HG03442 (cell line): ENCODE data around the gene CYP3A7.
"Not testable (repeated sequence)": the region's sequence is repeated elsewhere in the genome, so short reads cannot be mapped to it uniquely, and the experiment has no call there.

Source experiments
- ATAC-seq: cut with Tn5 transposase; IDR thresholded peaks from one replicate; pipeline ENCODE4 v1.9.1; 2021; ENCODE audit warnings: mild to moderate bottlenecking, moderate library complexity; ENCODE audit not compliant: unreplicated experiment

Gene CYP3A7

DNA sequence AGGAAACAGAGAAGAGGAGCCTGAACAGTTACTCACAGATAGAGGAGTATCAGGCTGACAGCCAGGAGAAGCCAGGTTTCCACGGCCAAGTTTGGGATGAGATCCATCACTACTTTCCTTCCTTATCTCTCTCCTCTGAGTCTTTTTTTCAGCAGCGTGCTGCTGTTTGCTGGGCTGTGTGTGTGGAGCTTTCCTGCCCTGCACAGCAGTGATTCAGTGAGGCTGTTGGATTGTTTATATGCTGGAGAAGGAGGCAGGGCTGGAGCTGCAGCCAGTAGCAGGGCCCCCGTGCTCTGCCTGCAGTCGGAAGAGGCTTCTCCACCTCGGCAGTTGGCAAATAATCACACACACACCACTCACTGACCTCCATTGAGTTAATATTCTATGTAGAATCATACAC, at the start of gene CYP3A7:
Gene CYP3A7 (minus strand): TSS at position 210 of the 400 bp plus-strand sequence. CDS start 103 bp downstream, at position 107.
- no peak for ATAC-seq

DNA sequence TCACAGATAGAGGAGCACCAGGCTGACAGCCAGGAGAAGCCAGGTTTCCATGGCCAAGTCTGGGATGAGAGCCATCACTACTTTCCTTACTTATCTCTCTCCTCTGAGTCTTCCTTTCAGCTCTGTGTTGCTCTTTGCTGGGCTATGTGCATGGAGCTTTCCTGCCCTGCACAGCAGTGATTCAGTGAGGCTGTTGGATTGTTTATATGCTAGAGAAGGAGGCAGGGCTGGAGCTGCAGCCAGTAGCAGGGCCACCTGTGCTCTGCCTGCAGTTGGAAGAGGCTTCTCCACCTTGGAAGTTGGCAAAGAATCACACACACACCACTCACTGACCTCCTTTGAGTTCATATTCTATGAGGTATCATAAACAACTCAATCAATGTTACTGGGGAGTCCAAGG, 49.0 kb upstream of the CYP3A7 start, which contains the start of gene CYP3A4:
Gene CYP3A4 (minus strand): TSS at position 178 of the 400 bp plus-strand sequence. CDS start 103 bp downstream, at position 75.
- ATAC-seq: no peak

DNA sequence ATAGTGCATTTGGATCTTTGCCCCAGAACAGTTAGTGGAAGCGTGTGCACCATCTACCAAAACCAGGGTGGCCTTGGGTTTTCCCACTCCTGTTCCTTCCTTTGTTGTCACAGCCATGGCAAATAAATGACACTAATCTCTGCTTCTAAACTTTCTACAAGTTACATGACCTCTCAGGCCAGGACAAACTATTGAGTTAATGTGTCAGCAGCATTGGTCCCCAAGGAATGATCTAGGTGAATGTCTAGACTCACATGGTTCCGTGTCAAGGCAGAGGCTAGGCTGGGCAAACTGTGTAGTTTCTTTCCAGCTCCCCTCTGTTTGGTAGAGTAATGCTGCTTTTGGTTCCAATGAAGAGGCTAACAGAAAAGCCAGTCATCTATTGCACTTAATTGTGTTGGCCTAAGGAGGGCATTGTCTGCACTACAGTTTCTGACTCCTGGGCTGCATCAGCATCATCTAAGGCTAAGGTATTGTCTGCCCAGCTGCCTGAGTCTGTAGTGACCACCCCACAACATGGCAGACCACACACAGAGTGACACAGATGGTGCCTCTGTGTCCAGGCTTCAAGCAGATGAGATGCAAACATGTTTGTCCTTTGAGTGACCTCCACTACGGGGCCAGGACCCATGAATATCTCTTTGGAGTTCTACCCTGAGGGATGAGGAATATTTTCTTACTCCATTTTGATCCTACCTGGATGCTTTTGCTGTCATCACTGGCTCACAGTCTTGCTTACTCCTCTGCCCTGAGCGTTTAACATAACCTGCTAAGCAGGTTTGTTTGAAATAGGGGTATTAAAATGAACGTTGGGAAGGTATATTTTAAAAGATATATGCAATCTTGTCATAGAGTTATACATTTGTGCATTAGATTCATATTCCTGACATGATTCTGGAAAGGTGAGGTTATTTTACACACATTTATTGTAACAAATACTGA, 47.3 kb upstream of the CYP3A7 start:
- ATAC-seq: no peak

DNA sequence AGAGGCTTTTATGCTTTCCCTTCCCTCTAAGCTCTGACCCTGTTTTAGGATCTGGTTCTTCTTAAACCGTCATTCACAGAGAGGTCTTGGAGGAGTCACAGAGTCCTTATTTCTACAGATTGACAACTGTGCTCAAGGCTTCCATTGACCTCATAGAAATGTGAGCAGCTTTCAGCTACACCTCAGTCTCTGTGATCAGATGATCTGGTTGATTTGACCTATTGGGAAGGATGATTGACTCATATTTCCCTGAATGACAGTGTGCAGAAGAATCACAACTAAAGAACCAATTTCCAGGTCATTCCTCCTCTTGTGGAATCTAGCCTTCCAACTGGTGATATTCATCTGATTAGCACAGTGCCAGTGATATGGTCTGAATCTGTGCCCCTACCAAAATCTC, 45.6 kb upstream of the CYP3A7 start:
- ATAC-seq: no peak

DNA sequence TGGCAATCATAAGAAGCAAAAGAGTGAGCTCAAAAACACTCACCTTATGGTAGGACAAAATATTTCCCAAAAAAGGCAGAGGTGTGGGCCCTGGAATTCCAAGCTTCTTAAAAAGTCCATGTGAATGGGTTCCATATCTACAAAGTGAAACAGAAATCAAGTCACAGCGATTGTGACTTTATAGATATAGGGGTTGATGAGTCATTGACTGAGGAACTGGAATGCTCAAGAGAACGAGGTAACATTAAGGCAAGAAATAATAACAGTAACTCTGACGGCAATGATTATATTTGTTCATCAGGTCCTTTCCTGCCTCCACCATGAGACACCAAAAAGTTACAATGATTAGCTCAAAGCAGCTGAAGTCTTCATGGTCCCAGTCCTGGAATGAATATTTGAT, 45.0 kb upstream of the CYP3A7 start:
- ATAC-seq: no peak

DNA sequence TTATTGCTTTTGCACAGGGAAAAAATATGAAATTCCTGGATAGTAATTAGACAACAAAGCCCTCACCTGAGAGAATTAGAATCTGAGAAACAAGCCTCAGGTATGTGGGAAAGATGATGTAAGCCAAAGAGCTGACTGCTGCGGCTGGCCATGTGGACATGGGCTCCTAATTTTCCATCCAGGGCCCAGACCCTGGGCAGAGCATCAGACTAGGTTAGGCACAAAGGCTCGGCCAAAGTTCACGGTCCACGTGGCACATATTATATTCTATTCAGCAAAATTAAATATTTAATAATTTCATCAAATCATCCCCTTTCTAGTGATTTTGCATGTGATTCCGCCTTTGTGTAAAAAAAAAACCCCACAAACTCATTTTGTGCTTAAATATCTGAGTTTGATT, 43.9 kb upstream of the CYP3A7 start:
- no peak for ATAC-seq

DNA sequence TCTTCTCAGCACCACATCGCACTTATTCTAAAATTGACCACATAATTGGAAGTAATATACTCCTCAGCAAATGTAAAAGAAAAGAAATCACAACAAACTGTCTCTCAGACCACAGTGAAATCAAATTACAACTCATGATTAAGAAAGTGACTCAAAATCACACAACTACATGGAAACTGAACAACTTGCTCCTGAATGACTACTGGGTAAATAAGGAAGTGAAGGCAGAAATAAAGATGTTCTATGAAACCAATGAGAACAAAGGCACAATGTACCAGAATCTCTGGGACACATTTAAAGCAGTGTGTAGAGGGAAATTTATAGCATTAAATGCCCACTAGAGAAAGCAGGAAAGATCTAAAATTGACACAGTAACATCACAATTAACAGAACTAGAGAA, 38.4 kb upstream of the CYP3A7 start:
- not testable (repeated sequence) for ATAC-seq

DNA sequence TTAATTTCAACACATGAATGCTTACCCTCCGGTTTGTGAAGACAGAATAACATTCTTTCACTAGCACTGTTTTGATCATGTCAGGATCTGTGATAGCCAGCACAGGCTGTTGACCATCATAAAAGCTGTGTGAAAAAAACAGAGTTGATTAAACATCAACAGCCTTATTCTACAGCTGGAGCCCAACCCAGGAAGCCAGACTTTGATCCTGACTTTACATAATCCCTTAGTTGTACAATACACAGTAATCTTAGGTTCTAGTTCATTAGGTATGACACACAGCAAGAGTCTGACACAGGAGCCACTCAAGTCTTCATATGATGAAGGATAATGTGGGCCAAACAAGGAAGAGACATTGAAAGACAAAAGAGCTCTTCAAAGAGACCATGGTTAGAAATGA, 37.6 kb upstream of the CYP3A7 start:
- no peak for ATAC-seq

DNA sequence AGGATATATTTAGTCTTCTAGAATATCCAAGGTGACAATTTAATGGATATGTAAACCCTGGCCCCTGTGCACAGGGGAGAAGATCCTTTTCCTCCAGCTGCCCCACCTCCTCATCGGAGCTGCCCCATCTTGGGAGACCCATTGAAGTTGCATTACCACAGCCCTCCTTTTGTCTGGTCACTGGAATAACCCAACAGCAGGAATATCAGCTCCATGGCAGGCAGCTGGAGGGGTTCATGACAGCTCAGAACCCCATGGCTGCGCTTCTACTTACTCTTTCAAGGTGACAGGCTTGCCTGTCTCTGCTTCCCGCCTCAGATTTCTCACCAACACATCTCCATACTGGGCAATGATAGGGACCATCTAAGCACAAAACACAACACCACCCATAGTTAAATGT, 34.5 kb upstream of the CYP3A7 start:
- not testable (repeated sequence) for ATAC-seq

DNA sequence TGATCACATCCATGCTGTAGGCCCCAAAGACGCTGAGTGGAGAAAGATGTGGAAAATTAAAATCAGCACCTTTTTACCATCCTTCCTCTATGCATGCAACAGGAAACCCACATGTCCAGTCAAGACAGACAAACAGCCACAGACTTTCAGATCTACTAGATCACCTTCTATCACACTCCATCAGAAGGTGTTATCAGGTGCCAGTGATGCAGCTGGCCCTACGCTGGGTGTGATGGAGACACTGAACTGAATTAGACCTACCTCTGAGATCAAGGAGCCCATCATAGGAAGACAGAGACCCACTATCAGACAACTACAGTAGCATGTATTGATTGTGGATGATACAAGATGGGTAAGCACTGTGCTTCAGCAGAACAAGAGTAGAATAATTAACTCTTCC, 33.5 kb upstream of the CYP3A7 start:
- peak; percentile 40 for ATAC-seq

DNA sequence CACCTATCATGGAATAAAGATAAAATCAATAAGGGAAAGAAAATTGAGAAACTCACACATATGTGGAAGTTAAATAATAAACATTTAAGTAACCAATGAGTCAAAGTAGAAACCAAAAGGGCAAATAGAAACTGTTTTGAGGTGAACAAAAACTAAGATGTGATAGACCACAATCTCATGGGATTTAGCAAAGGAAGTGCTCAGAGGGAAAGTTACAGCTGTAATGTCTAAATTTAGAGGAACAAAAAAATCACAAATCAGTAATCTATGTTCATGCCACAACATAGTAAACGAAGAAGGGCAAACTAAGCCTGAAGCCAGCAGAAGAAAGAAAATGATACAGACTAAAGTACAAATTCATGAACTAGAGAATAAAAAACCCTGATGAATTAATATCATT, 32.7 kb upstream of the CYP3A7 start:
- ATAC-seq: peak; percentile 67

DNA sequence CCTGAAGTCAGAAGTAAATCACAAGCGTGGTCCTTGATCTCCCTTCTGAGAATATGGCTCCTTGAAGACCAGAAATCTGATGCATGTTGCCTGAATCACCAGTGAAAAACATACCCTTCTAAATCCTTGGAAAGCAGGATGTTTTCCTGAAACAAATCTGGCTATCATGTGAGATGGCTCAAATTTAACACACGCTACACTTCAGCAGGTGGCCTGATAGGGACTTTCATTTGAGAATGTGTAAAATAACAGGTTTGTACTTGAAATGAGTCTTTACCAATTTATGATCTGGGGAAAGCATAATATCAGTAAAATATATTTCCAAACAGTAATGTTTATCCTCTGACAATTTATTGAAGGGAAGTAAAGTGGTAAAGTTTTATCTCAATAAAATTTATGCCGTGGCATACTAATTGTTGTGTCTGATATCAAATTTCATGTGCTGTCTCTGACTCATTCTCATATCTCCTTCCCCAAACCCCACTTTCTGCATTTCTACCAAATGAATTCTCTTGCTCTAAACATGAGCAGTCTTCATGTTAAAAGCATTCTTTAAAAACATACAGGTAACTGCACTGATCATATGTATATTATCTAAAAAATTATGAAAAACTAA, 31.6 kb upstream of the CYP3A7 start:
- ATAC-seq: no peak

DNA sequence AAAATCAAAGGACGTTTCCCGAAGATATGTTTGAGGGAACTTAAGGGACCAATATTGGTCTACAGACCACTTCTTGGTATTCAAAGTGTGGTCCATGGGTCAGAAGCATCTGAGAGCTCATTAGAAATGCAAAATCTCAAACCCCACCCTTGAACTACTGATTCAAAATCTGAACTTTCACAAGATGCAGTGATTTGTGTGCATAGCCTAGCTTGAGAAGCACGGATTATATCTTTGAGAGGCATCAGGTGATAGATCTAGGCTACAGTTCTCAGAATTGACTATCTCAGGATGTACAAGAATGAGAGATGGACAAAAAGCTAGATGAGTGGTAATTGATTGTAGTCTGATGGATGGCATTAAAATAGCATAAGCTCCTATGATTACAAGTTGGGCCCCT, 29.5 kb upstream of the CYP3A7 start:
- no peak for ATAC-seq

DNA sequence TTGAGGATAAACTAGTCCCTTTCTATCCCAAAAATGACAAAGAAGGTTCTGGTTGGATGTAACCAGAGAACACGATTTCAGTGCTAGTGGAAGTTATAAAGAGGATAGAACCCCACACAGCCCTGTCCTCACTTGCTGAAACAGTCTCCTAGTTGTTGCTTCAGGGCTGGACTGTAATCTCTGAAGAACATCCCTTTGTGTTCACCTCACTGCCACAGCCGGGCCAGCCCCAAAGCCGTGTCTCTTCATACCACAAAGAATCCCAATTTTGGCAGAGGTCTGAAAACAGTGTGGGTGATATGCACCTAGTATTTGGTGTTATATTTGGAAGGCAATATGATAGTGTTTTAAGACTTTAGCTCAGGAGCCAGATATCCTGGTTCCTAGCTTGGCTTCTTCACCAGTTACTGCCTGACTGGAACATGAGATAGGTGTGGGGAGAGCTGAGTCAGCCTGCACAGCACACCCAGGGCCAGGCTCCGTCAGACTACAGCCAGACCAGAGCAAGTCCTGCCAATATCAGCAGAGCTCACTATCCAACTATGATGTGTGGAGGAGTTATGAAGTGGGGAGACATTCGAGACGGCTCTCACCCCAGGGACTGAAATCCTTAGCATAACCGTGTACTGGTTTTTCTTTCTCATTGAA, 27.8 kb upstream of the CYP3A7 start:
- ATAC-seq: no peak

DNA sequence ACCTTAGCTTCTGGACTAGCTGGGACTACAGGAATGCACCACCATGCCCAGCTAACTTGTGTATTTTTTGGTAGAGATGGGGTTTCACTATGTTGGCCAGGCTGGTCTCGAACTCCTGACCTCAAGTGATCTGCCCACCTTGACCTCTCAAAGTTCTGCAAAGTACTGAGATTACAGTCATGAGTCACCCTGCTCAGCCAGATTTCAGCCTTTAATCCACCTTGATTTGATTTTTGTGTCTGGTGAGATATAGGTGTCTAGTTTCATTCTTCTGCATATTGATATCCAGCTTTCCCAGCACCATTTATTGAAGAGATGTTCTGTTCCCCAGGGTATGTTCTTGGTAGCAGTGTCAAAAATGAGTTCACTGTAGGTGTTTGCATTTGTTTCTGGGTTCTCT, 20.1 kb upstream of the CYP3A7 start:
- ATAC-seq: no peak

DNA sequence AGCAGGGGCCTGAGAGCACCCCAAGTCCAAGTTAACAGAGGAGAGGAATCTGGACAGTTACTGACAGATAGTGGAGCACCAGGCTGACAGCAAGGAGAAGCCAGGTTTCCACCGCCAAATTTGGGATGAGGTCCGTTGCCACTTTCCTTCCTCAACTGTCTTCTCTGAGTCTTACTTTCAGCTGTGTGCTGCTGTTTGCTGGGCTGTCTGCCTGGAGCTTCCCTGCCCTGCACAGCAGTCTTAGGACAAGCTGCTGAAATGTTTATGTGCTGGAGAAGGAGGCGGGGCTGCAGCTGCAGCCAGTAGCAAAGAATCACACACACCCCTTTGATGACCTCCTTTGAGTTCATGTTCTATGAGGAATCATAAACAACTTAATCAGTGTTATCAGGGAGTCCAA, 17.4 kb upstream of the CYP3A7 start:
- no peak for ATAC-seq

DNA sequence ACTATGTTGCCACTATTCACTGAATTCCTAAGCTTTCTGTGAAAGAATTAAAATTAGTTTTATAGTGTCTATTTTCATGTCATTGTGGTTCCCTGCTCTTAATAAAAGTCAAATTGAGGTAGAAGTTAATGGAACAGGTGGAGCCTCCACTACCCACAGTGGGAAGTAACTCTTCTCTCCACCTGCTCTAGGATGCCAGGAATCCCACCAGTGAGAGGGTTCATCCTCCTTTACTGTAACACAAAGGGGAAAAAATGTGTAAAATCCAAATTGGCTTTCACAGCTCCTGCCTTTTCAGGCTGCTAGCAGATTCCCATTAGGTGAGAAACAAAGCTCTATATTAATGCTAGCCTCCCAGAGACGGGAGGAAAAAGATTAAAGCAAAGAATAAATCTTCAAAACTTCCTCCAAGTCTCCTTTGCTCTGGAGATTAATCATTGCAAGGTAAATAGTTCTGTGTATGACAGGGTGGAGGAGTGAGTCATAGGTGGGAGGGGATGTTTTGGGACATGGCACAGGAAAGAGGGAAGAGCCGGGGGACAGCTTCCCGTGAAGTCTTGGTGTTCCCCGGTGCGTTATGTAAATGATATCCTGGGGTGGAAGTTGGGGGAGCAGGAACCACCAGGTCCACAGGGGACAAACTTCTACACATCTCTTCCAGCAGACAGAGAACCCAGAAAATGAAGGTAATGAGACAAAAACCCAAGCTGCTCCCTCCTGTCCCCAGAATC, 16.5 kb upstream of the CYP3A7 start:
- ATAC-seq: not testable (repeated sequence)

DNA sequence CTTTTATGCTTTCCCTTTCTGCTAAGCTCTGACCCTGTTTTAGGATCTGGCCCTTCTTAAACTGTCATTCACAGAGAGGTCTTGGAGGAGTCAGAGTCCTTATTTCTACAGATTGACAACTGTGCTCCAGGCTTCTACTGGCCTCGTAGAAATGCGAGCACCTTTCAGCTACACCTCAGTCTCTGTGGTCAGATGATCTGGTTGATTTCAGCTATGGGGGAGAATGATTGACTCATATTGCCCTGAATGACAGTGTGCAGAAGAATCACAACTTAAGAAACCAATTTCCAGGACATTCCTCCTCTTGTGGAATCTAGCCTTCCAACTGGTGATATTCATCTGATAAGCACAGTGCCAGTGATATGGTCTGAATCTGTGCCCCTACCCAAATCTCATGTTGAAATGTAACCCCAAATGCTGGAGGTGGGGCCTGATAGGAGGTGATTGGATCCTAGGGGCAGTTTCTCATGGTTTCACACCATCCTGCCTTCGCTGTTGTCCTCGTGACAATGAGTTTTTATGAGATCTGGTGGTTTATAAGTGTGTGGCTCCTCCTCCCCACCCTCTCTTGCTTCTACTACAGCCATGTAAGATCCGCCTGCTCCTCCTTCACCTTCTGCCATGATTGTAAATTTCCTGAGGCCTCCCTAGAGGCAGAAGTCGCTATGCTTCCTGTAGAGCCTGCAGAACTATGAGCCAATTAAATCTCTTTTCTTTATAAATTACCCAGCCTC, 14.0 kb upstream of the CYP3A7 start:
- no peak for ATAC-seq

DNA sequence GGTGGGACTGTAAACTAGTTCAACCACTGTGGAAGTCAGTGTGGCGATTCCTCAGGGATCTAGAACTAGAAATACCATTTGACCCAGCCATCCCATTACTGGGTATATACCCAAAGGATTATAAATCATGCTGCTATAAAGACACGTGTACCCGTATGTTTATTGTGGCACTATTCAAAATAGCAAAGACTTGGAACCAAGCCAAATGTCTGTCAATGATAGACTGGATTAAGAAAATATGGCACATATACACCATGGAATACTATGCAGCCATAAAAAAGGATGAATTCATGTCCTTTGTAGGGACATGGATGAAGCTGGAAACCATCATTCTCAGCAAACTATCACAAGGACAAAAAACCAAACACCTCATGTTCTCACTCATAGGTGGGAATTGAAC, 11.9 kb upstream of the CYP3A7 start:
- not testable (repeated sequence) for ATAC-seq

DNA sequence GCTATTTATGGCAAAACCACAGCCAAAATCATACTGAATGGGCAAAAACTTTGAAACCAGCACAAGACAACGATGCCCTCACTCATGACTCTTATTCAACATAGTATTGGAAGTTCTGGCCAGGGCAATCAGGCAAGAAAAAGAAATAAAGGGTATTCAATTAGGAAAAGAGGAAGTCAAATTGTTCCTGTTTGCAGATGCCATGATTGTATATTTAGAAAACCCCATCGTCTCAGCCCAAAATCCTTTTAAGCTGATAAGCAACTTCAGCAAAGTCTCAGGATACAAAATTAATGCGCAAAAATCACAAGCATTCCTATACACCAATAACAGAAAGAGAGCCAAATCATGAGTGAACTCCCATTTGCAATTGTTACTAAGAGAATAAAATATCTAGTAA, 10.4 kb upstream of the CYP3A7 start:
- not testable (repeated sequence) for ATAC-seq
